ENCODE data around the gene ANKFN1.

ANKFN1 gene

DNA sequence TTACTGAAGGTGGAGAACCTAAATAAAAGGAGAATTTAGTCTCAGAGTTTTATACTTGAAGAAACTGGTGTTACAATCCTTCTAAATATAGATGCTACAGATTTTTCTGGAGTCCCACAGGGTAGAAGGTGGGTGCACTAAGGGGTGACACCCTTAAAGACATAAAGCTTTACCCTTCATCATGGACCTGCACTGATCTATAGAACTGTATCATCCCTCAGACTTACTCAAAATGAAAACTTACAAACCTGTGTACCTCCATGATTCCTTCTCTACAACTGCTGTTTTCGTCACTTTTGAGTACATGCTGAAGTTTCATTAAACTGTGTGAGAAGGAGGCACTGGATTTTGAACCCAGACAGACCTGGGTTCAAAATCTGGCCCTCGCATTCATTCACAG, 270.7 kb downstream of the ANKFN1 start:
- TF ChIP-seq, protein P1, sequence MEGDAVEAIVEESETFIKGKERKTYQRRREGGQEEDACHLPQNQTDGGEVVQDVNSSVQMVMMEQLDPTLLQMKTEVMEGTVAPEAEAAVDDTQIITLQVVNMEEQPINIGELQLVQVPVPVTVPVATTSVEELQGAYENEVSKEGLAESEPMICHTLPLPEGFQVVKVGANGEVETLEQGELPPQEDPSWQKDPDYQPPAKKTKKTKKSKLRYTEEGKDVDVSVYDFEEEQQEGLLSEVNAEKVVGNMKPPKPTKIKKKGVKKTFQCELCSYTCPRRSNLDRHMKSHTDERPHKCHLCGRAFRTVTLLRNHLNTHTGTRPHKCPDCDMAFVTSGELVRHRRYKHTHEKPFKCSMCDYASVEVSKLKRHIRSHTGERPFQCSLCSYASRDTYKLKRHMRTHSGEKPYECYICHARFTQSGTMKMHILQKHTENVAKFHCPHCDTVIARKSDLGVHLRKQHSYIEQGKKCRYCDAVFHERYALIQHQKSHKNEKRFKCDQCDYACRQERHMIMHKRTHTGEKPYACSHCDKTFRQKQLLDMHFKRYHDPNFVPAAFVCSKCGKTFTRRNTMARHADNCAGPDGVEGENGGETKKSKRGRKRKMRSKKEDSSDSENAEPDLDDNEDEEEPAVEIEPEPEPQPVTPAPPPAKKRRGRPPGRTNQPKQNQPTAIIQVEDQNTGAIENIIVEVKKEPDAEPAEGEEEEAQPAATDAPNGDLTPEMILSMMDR (IDR thresholded peaks at IDR 0.05), result no peak

DNA sequence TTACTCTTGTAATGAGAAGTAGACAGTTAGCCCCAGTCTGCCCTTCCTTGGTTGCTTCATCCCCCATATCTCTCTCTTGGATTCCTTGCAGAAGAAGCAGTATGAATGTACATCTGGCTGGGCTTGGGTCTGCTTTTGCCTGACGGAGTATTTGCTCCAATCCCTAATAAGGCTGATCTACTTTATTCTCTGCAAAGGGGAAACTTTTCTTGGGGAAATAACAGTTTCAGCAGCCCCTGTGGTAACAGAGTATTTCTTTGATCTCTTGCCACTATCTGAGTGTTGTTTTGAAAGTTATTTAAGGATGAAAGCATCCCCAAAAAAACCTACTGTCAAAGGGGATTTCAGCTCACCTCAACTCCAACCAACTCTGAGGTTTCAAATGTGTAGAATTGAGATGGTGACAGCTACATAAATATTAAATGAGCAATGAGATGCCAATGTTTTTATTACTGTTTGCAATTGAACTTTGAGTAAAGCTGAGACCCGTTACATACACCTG, 271.3 kb downstream of the ANKFN1 start:
- TF ChIP-seq, protein P1 (IDR thresholded peaks at IDR 0.05), result no peak

DNA sequence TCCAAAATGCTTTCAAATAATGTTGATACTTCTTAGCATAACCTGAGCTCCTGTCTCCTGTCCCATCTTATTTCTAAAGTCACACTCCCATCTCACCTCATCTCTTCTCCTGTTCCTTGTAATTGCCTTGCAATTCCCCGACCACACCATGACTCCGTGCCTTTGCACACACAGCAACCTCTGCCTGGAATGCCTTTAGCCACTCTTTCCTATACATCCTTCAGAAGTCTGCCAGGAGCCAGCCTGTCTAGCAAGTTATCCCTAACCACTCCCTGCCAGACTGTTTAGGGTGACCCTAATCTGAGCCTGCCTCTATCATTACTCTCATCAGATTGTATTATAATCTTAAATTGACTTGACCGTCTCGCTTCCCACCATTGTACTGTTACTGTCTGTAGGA, 272.2 kb downstream of the ANKFN1 start:
- TF ChIP-seq, protein P1 (IDR thresholded peaks at IDR 0.05), result no peak

DNA sequence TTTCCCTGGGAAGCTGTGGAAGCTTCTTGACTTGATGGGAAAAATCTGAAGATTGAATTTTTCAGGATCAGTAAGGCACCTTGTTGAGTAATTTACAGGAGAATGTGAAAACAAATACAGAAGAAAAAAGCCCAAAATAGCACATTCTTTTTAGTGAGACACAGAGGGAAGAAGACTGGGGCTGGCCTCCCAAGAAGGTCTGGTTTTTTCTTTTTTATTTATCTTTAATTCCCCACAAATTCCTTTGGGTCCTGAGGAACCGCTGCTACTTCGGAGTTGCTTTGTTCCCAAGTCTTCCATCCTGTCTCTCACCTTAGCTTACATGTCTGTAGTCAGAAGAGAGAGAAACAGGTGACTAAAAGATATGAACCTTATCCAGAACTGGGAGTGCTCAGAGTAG, 273.6 kb downstream of the ANKFN1 start:
- TF ChIP-seq, protein P1 (IDR thresholded peaks at IDR 0.05), result no peak

DNA sequence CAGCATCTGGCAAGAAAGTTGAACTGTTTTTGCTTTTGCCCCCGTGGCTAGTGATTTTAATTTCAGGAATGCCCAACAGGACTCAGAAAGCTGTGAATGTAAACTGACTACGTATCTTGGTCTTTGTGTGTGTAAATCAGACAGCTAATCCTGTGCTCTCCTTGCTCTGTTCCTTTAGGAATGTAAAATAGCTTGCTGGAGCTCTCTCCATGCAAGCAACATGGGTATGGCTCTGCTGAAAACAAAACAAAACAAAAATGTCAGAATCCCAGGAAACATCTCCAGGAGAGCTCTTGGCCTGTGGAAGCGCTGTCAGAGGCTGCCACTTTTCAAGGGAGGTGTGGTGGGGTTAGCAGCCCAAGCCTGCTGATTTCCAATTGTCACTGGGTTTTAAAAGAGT, 278.5 kb downstream of the ANKFN1 start:
- TF ChIP-seq, protein P1 (IDR thresholded peaks at IDR 0.05), result no peak

DNA sequence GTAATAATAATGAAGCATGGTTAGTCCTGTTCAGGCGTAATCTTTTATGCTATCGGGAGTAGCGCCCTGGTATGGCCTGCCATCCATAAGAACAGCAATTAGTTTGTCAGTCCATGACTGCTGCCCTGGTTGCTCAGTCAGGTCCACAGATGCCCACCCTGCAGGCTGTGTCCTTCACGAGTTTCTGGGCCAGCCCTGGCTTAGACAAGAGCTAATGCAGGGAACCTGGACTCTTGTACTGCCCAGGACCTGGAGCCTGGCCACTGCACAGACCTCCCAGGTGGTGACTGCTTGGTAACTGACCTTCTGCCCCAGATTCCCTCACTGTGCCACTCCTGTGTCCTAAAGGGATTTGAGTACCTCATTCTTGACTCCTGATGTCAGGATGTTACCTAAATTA, 279.2 kb downstream of the ANKFN1 start:
- TF ChIP-seq, protein P1 (IDR thresholded peaks at IDR 0.05), result no peak

DNA sequence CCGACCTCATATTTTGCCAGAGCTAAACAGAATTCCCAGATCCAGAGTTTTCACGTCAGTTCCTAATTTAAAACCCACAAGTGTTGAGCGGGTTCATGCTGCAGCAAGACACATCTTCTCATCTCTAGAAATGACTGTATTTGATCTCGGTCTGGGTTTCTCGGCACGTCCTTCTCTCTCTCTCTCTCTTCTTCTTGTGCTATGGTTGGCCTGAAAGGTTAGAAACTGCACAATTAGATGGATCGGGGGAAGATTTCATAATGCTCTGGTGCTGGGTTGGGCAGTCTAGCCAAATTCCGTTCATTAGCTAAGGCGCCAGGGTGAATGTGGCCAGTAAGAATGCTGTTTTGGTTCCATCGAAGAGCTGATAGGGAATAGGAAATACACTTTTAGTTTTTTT, 281.3 kb downstream of the ANKFN1 start:
- TF ChIP-seq, protein P1 (IDR thresholded peaks at IDR 0.05), result no peak

DNA sequence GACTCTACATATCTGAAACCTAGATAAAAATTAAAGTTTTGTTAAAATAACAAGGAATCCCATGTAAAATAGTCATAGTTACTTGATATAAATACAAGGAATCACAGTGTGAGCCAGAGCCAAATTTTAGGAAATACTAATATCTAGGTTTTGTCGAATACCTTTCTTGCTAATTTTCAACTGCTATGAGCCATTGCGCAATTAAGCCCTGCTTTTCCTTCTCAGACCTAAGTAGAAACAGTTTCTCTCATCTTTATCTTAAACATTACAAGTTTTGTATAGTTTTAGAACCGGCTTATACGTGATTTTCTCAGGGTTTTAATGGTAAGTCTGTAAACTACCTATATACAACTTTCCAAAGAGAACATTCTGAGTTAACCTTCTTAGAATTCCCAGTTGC, 282.9 kb downstream of the ANKFN1 start:
- TF ChIP-seq, protein P1 (IDR thresholded peaks at IDR 0.05), result no peak

Data from LNCAP (cell line).